Loucy (cell line): ENCODE measurements around the gene GDPGP1.

Experiments
- H2AFZ ChIP-seq: fragments of 200-600 bp; sonication (generic); 2 replicates; pipeline ENCODE4 v1.6.0; 2016; ENCODE audit warnings: antibody characterized with exemption, mild to moderate bottlenecking, low read length, moderate library complexity
- H3F3A ChIP-seq: fragments of 200-600 bp; 2 replicates; pipeline ENCODE4 v1.6.0; 2016; ENCODE audit warnings: antibody characterized with exemption, low read depth, mild to moderate bottlenecking
- H3K27me3 ChIP-seq: fragments of 200-600 bp; sonication (generic); 2 replicates; pipeline ENCODE4 v1.6.1; 2014; ENCODE audit warnings: low read length, mild to moderate bottlenecking; ENCODE audit not compliant: insufficient read depth, poor library complexity, severe bottlenecking
- H3K36me3 ChIP-seq: fragments of 200-600 bp; sonication (generic); 2 replicates; pipeline ENCODE4 v1.6.1; 2016; ENCODE audit warnings: low read length; ENCODE audit not compliant: insufficient read depth
- H3K4me1 ChIP-seq: fragments of 200-600 bp; sonication (generic); 2 replicates; pipeline ENCODE4 v1.5.1; 2014; ENCODE audit warnings: low read length, mild to moderate bottlenecking; ENCODE audit not compliant: insufficient read depth, poor library complexity, severe bottlenecking
- H3K4me2 ChIP-seq: fragments of 200-600 bp; sonication (generic); 2 replicates; pipeline ENCODE4 v1.6.0; 2014; ENCODE audit warnings: antibody characterized with exemption, low read length, low read depth, mild to moderate bottlenecking; ENCODE audit not compliant: poor library complexity, severe bottlenecking
- H3K4me3 ChIP-seq: fragments of 200-600 bp; sonication (generic); 2 replicates; pipeline ENCODE4 v1.5.1; 2014; ENCODE audit warnings: low read length, mild to moderate bottlenecking, mixed read lengths; ENCODE audit not compliant: poor library complexity, severe bottlenecking
- H3K79me2 ChIP-seq: fragments of 200-600 bp; sonication (generic); 2 replicates; pipeline ENCODE4 v1.6.1; 2014; ENCODE audit warnings: low read length; ENCODE audit not compliant: insufficient read depth
- H3K9ac ChIP-seq: fragments of 200-600 bp; sonication (generic); 2 replicates; pipeline ENCODE4 v1.6.0; 2014; ENCODE audit warnings: mild to moderate bottlenecking, low read depth, low read length, moderate library complexity; ENCODE audit not compliant: poor library complexity, severe bottlenecking
- H3K9me2 ChIP-seq: fragments of 200-600 bp; sonication (generic); replicated peaks from 2 replicates; pipeline ENCODE4 v1.6.1; 2016; ENCODE audit warnings: low read depth, low read length, mixed read lengths
- H3K9me3 ChIP-seq: fragments of 200-600 bp; sonication (generic); 2 replicates; pipeline ENCODE4 v1.6.1; 2014; ENCODE audit warnings: mild to moderate bottlenecking, antibody characterized with exemption, low read length, low read depth; ENCODE audit not compliant: insufficient read depth
- H4K20me1 ChIP-seq: fragments of 200-600 bp; sonication (generic); 2 replicates; pipeline ENCODE4 v1.6.0; 2014; ENCODE audit warnings: antibody characterized with exemption, low read length, mild to moderate bottlenecking; ENCODE audit not compliant: insufficient read depth, poor library complexity, severe bottlenecking
- CTCF ChIP-seq: fragments of 200-600 bp; sonication (generic); conservative IDR thresholded peaks from 2 replicates; pipeline ENCODE4 v1.5.1; 2014; ENCODE audit warnings: mild to moderate bottlenecking, antibody characterized with exemption, low read length
- EZH2phosphoT487 ChIP-seq: fragments of 200-600 bp; IDR thresholded peaks from 2 replicates; pipeline ENCODE4 v1.6.1; 2018; ENCODE audit warnings: antibody characterized with exemption, mild to moderate bottlenecking, moderate library complexity, borderline replicate concordance

The GDPGP1 gene

GRCh38 chr15:90240856-90241255, 6.8 kb downstream of the GDPGP1 start:
- Histone ChIP-seq H3K9ac (no peak overlapping the region), H3K4me3 (no peak overlapping the region), H3K27me3 (no peaks in the 10 kb centered on the region), H3K4me1 (no peaks in the 10 kb centered on the region), H3K9me3 (no peaks in the 10 kb centered on the region), H3K36me3 (no peaks in the 10 kb centered on the region), H3K9me2 (no peaks in the 10 kb centered on the region), H3F3A (no peaks in the 10 kb centered on the region), H3K4me2 (no peak overlapping the region), H2AFZ (no peak overlapping the region), H4K20me1 (no peaks in the 10 kb centered on the region), H3K79me2 (no peaks in the 10 kb centered on the region)
- TF ChIP-seq EZH2phosphoT487, result no peak
- no peak for TF ChIP-seq CTCF

GRCh38 chr15:90241343-90242192, 7.6 kb downstream of the GDPGP1 start:
- Histone ChIP-seq H3K4me1 (no peaks in the 10 kb centered on the region), H3K9ac (no peak overlapping the region), H3K36me3 (no peaks in the 10 kb centered on the region), H3K9me2 (no peaks in the 10 kb centered on the region), H4K20me1 (no peaks in the 10 kb centered on the region), H2AFZ (no peak overlapping the region), H3K4me2 (no peak overlapping the region), H3K9me3 (no peaks in the 10 kb centered on the region), H3F3A (no peaks in the 10 kb centered on the region), H3K4me3 (no peak overlapping the region), H3K79me2 (no peaks in the 10 kb centered on the region), H3K27me3 (no peaks in the 10 kb centered on the region)
- TF ChIP-seq CTCF (no peak), EZH2phosphoT487 (no peak)

GRCh38 chr15:90243943-90244639, 10.1 kb downstream of the GDPGP1 start:
- H2AFZ ChIP-seq, result no peak overlapping the region

More at GRCh38 chr15:90243943-90244639, 10.1 kb downstream of the GDPGP1 start:
- Histone ChIP-seq H3K9me2 (no peaks in the 10 kb centered on the region), H3K4me3 (no peak overlapping the region), H3K27me3 (no peaks in the 10 kb centered on the region), H3K36me3 (no peaks in the 10 kb centered on the region), H3F3A (no peaks in the 10 kb centered on the region; the same call in 1 of the 2 replicates), H3K4me1 (no peaks in the 10 kb centered on the region), H3K9me3 (no peaks in the 10 kb centered on the region), H3K79me2 (no peaks in the 10 kb centered on the region), H3K9ac (no peak overlapping the region), H4K20me1 (no peaks in the 10 kb centered on the region), H3K4me2 (no peak overlapping the region)
- TF ChIP-seq CTCF (no peak), EZH2phosphoT487 (no peak)
